ENCODE results near the gene TMEM123. TPM values are rescaled to one million over a fixed set of nuclear protein-coding genes. Genes with fewer than 3 reads are reported as not detected.

Gene TMEM123
- total RNA-seq, 1 experiment from 2014 or later: 796 TPM

DNA sequence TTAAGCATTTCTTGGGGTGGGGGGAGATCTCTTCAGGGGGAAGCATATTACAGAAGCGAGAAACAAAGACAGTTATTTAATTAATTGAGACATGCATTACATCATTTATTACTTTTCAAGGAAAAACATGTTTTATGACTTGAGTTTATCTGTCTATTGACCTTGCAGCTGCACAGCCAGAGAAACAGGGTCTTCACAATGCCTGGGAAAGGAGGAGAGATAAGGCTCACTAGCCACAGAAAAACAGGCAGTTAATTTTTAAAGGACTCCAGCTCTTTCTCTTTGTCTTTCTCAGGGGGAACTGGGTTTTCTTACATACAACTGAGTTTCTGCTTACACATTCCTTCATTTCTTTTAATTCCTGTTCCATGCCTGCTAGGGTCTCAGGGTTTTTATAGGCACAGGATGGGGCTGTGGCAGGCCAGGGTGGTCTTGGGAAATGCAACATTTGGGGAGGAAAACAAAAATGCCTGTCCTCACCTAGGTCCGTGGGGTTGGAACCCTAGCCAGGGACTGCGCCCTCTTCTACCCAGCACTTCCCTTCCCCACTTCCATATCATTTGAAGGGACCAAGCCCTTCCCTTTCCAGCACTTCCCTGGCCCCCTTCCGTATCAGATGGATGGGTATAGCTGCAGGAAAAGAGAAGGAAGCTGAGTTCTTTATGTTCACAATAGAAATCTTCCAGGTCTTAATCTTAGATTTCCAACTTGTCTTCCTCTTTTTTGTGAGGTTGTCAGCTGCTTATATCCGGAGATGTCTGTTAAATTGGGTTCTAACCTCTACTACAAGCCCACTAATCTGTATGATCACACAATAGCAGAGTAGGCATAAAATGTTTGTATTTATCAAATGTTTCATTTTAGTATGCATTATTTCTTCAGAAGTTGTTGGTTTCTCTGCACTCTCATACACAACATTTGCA lies 67.2 kb downstream of the TMEM123 start:
- Histone ChIP-seq H3K4me3 (ENCODE audit: low read length) (no peak overlapping the region), H3K27me3 (ENCODE audit: low read length) (no peaks in the 10 kb centered on the region), H3K4me1 (ENCODE audit: low read length) (peaks cover 6% of the 10 kb centered on the region), H2AFZ (ENCODE audit: low read length) (no peak overlapping the region), H3K9ac (ENCODE audit: low read length) (no peak overlapping the region), H3K79me2 (ENCODE audit: low read length) (peaks cover 5% of the 10 kb centered on the region), H3K27ac (ENCODE audit: low read length) (no peak overlapping the region), H3K4me2 (ENCODE audit: low read depth, low read length, poor library complexity, severe bottlenecking) (no peak overlapping the region), H4K20me1 (ENCODE audit: insufficient read depth, low read depth, low read length) (no peaks in the 10 kb centered on the region), H3K9me3 (ENCODE audit: low read length) (no peaks in the 10 kb centered on the region), H3K36me3 (ENCODE audit: insufficient read depth, low read length) (peaks cover 50% of the 10 kb centered on the region), H3K9me2 (replicated peaks; ENCODE audit: insufficient read depth, low read length) (no peaks in the 10 kb centered on the region)
- DNase-seq: no peak

DNA sequence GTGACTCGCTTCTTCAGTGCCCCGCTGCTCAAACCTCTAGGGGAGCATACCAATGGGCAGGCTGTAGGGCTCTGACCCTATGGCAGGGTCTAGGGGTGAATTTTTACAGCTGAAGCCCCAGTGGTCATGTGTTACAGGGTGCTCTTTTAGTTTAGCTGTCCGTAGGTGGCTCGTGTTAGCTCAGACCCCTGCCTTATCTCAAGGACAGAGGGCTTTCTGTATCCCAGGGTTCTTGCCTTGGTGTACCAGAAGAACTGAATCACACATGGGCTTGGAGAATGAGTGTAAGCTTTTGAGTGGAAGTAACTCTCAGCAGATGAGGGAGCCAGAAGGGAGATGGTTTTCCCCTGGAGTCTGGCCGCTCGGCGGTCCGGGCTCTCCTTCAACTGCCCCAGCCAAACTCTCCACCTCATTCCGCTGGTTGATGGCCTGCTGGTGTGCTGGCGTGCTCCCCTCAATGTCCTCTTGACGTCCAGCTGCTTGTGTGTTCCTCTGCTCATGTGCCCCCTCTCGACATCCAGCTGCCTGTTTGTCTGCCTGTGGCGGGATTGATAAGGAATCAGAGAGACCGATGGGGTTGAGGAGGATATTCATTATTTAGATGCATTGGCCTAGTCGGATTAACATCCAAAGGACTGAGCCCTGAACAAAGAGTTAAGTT lies 68.0 kb downstream of the TMEM123 start:
- H4K20me1 ChIP-seq (ENCODE audit: insufficient read depth, low read depth, low read length): no peaks in the 10 kb centered on the region
- no peak overlapping the region for H3K9ac ChIP-seq (ENCODE audit: low read length)
- no peaks in the 10 kb centered on the region for H3K9me2 ChIP-seq (replicated peaks; ENCODE audit: insufficient read depth, low read length)
- H3K4me2 ChIP-seq (ENCODE audit: low read depth, low read length, poor library complexity, severe bottlenecking): no peak overlapping the region
- H3K27ac ChIP-seq (ENCODE audit: low read length): no peak overlapping the region
- no peak overlapping the region for H2AFZ ChIP-seq (ENCODE audit: low read length)
- peaks cover 5% of the 10 kb centered on the region for H3K79me2 ChIP-seq (ENCODE audit: low read length)
- H3K4me3 ChIP-seq (ENCODE audit: low read length): no peak overlapping the region
- peaks cover 56% of the 10 kb centered on the region for H3K36me3 ChIP-seq (ENCODE audit: insufficient read depth, low read length)
- DNase-seq: no peak
- H3K27me3 ChIP-seq (ENCODE audit: low read length): no peaks in the 10 kb centered on the region
- no peaks in the 10 kb centered on the region for H3K9me3 ChIP-seq (ENCODE audit: low read length)
- H3K4me1 ChIP-seq (ENCODE audit: low read length): peaks cover 5% of the 10 kb centered on the region; the same call in 1 of the 2 replicates

DNA sequence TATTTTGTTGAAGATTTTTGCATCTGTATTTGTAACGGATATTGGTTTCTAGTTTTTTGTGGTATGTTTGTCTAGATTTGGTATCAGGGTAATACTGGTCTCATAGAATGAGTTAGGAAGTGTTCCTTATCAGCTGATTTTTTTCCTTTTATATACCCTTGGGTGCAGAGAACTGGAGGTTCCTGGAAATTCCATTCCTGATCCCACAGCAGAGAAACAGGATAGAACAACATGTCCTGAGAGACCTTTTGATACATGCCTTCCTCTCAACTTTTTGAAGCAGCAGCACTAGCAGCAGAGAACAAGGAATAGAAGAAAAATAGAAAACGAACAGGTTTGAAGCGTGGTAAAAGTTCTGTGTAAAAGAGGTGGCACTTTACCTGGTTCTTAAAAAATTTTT lies 68.7 kb downstream of the TMEM123 start:
- Histone ChIP-seq H3K4me1 (ENCODE audit: low read length) (peaks cover 5% of the 10 kb centered on the region; the same call in 1 of the 2 replicates), H3K27me3 (ENCODE audit: low read length) (no peaks in the 10 kb centered on the region), H3K9ac (ENCODE audit: low read length) (no peak overlapping the region), H3K27ac (ENCODE audit: low read length) (no peak overlapping the region), H3K9me3 (ENCODE audit: low read length) (no peaks in the 10 kb centered on the region), H3K9me2 (replicated peaks; ENCODE audit: insufficient read depth, low read length) (no peaks in the 10 kb centered on the region), H2AFZ (ENCODE audit: low read length) (no peak overlapping the region), H3K4me3 (ENCODE audit: low read length) (no peak overlapping the region), H3K79me2 (ENCODE audit: low read length) (peaks cover 8% of the 10 kb centered on the region), H4K20me1 (ENCODE audit: insufficient read depth, low read depth, low read length) (no peaks in the 10 kb centered on the region), H3K4me2 (ENCODE audit: low read depth, low read length, poor library complexity, severe bottlenecking) (no peak overlapping the region), H3K36me3 (ENCODE audit: insufficient read depth, low read length) (peaks cover 56% of the 10 kb centered on the region)
- DNase-seq: no peak

DNA sequence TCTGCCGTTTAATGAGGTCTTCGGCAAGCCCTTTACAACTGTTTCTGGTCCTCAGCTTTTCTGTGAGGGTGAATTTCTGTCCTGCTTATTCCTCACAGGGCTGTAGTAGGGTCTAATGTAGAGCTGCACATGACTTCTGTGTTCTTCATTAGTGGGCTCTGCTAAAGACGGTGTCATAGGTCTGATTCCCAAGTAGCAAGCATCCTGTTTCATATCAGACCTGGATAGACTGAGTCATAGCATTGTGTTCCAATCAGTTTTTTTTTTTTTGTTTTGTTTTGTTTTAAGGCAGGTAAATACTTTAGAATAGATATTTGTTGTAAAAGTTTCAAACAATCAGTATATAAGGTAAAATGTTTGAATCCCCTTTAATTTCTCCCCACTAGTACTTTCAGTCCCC lies 70.2 kb downstream of the TMEM123 start:
- Histone ChIP-seq H3K4me2 (ENCODE audit: low read depth, low read length, poor library complexity, severe bottlenecking) (no peak overlapping the region), H3K79me2 (ENCODE audit: low read length) (peaks cover 13% of the 10 kb centered on the region), H4K20me1 (ENCODE audit: insufficient read depth, low read depth, low read length) (no peaks in the 10 kb centered on the region), H3K27me3 (ENCODE audit: low read length) (no peaks in the 10 kb centered on the region), H3K27ac (ENCODE audit: low read length) (no peak overlapping the region), H3K4me1 (ENCODE audit: low read length) (no peaks in the 10 kb centered on the region), H3K4me3 (ENCODE audit: low read length) (no peak overlapping the region), H3K9me2 (replicated peaks; ENCODE audit: insufficient read depth, low read length) (no peaks in the 10 kb centered on the region), H3K9ac (ENCODE audit: low read length) (no peak overlapping the region), H3K36me3 (ENCODE audit: insufficient read depth, low read length) (peaks cover 56% of the 10 kb centered on the region), H2AFZ (ENCODE audit: low read length) (no peak overlapping the region), H3K9me3 (ENCODE audit: low read length) (no peaks in the 10 kb centered on the region)
- DNase-seq: no peak

DNA sequence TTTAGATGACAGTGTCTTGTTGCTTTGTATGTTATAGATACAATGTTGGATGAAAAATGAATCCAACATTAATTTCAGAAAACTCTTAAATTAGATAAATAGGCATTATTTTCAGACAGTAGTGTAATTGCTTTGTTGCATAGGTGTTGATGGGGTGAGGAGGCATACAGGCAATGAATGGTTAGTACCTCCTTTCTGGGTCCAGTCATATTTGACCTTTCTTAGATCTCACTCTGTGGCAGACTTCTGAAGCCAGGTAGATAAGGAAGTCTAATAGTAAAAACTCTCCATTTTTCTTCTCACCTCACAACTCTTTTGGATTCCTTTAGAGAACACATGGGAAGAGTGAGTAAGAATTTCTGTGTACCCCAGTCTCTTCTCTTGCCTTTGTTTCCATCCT lies 73.7 kb downstream of the TMEM123 start:
- Histone ChIP-seq H3K4me2 (ENCODE audit: low read depth, low read length, poor library complexity, severe bottlenecking) (no peak overlapping the region), H3K9ac (ENCODE audit: low read length) (no peak overlapping the region), H3K4me3 (ENCODE audit: low read length) (no peak overlapping the region), H3K9me2 (replicated peaks; ENCODE audit: insufficient read depth, low read length) (no peaks in the 10 kb centered on the region), H3K27ac (ENCODE audit: low read length) (no peak overlapping the region), H3K9me3 (ENCODE audit: low read length) (no peaks in the 10 kb centered on the region), H3K79me2 (ENCODE audit: low read length) (peaks cover 35% of the 10 kb centered on the region), H3K4me1 (ENCODE audit: low read length) (no peaks in the 10 kb centered on the region), H3K27me3 (ENCODE audit: low read length) (no peaks in the 10 kb centered on the region), H4K20me1 (ENCODE audit: insufficient read depth, low read depth, low read length) (no peaks in the 10 kb centered on the region; the same call in 1 of the 2 replicates), H3K36me3 (ENCODE audit: insufficient read depth, low read length) (peaks cover 56% of the 10 kb centered on the region; the same call in 1 of the 2 replicates), H2AFZ (ENCODE audit: low read length) (no peak overlapping the region)
- no peak for DNase-seq

DNA sequence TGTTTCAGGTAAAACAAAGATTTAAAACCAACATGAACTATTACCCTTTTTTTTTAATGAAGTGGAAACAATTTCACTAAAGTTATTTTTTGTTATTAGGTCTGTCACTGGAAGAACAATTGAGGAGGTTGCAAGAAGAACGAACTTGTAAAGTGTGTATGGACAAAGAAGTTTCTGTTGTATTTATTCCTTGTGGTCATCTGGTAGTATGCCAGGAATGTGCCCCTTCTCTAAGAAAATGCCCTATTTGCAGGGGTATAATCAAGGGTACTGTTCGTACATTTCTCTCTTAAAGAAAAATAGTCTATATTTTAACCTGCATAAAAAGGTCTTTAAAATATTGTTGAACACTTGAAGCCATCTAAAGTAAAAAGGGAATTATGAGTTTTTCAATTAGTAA lies 74.7 kb downstream of the TMEM123 start:
- DNase-seq: no peak
- peaks cover 56% of the 10 kb centered on the region; the same call in 1 of the 2 replicates for H3K36me3 ChIP-seq (ENCODE audit: insufficient read depth, low read length)

DNA sequence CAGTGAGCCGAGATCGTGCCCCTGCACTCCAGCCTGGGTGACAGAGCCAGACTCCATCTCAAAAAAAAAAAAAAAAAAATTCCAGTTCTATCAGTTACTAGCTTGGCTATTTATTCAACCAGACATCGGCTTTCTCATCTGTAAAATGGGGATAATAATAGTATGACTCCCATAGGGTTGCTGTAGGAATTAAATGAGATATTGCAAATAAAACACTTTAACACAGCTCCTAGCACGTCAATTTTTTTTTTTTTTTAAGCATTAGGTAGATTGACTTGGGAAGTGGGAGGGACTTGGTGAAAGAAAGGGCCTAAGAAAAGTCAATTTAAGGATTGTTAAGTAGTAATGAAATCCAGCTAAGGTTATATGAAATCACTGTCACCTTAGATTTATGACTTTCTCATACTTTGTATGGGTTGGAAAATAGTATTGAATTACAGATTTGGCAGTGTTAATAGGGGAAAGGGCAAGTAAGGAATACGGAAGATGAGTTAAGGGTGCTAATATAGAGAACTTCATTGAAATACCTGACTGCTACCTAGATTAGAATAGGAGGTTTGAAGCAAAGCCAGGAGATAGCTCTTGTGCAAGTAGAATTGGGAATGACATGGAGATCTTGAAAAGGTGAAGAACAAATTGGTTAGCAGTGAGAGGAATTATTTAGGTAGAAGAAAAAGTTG lies 76.7 kb downstream of the TMEM123 start:
- no peak overlapping the region for H3K27ac ChIP-seq (ENCODE audit: low read length)
- peaks cover 35% of the 10 kb centered on the region for H3K79me2 ChIP-seq (ENCODE audit: low read length)
- no peak overlapping the region for H3K4me3 ChIP-seq (ENCODE audit: low read length)
- no peak for DNase-seq
- H3K36me3 ChIP-seq (ENCODE audit: insufficient read depth, low read length): peaks cover 50% of the 10 kb centered on the region; the same call in 1 of the 2 replicates
- no peak overlapping the region for H2AFZ ChIP-seq (ENCODE audit: low read length)
- no peaks in the 10 kb centered on the region for H3K9me3 ChIP-seq (ENCODE audit: low read length)
- no peaks in the 10 kb centered on the region for H3K4me1 ChIP-seq (ENCODE audit: low read length)
- H3K27me3 ChIP-seq (ENCODE audit: low read length): no peaks in the 10 kb centered on the region
- no peak overlapping the region for H3K4me2 ChIP-seq (ENCODE audit: low read depth, low read length, poor library complexity, severe bottlenecking)
- no peak overlapping the region for H3K9ac ChIP-seq (ENCODE audit: low read length)
- H3K9me2 ChIP-seq (replicated peaks; ENCODE audit: insufficient read depth, low read length): no peaks in the 10 kb centered on the region
- no peaks in the 10 kb centered on the region; the same call in 1 of the 2 replicates for H4K20me1 ChIP-seq (ENCODE audit: insufficient read depth, low read depth, low read length)

More for the DNA sequence above, 74.7 kb downstream of the TMEM123 start:
- no peak overlapping the region for H3K27ac ChIP-seq (ENCODE audit: low read length)
- no peaks in the 10 kb centered on the region for H3K27me3 ChIP-seq (ENCODE audit: low read length)
- no peaks in the 10 kb centered on the region for H3K9me2 ChIP-seq (replicated peaks; ENCODE audit: insufficient read depth, low read length)
- no peaks in the 10 kb centered on the region for H3K4me1 ChIP-seq (ENCODE audit: low read length)
- no peak overlapping the region for H3K4me2 ChIP-seq (ENCODE audit: low read depth, low read length, poor library complexity, severe bottlenecking)
- H4K20me1 ChIP-seq (ENCODE audit: insufficient read depth, low read depth, low read length): no peaks in the 10 kb centered on the region; the same call in 1 of the 2 replicates
- no peaks in the 10 kb centered on the region for H3K9me3 ChIP-seq (ENCODE audit: low read length)
- no peak overlapping the region for H3K9ac ChIP-seq (ENCODE audit: low read length)
- no peak overlapping the region for H2AFZ ChIP-seq (ENCODE audit: low read length)
- peaks cover 35% of the 10 kb centered on the region for H3K79me2 ChIP-seq (ENCODE audit: low read length)
- H3K4me3 ChIP-seq (ENCODE audit: low read length): no peak overlapping the region

Measured in Karpas-422 (cell line).